GM13977 (cell line): ENCODE data around the gene SRRM3.
"Not testable (repeated sequence)": the region's sequence is repeated elsewhere in the genome, so short reads cannot be mapped to it uniquely, and the experiment has no call there.

Source experiments
- DNase-seq: peaks from one replicate; pipeline ENCODE4 v3.0.0; 2012; ENCODE audit warnings: low spot score
- CTCF ChIP-seq: IDR thresholded peaks from 2 replicates; pipeline ENCODE4 v1.5.1; 2012; ENCODE audit warnings: mild to moderate bottlenecking, control low read depth; ENCODE audit not compliant: insufficient read depth; ENCODE audit errors: extremely low read depth, missing control alignments
- in situ Hi-C: fragments of 300-500 bp; cut with MboI; formaldehyde crosslinking; loops from one replicate; pipeline ENCODE4 v1.12.0; 2022; ENCODE audit warnings: low sequenced_read_pairs, low pct_unique_long_range_greater_than_20kb, mixed read lengths, inconsistent platforms; ENCODE audit not compliant: unreplicated experiment

SRRM3 gene

GRCh38 chr7:76211216-76211615 is 9.5 kb downstream of the SRRM3 start:
- TF ChIP-seq CTCF: no peak
- in situ Hi-C loops: no loop called here

DNA sequence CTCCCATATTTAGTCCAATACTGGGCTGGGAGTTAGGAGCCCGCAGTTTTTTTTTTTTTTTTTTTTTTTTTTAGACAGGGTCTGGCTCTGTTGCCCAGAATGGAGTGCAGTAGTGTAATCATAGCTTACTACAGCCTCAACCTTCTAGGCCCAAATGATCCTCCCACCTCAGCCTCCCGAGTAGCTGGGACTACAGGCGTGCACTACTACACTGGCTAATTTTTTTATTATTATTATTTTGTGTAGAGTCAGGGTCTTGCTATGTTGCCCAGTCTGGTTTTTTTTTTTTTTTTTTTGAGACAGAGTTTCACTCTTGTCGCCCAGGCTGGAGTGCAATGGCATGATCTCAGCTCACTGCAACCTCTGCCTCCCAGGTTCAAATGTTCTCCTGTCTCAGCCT is 13.7 kb downstream of the SRRM3 start:
- DNase-seq, in situ Hi-C loops: not testable (repeated sequence)

More at GRCh38 chr7:76211216-76211615, 9.5 kb downstream of the SRRM3 start:
- no peak for DNase-seq

DNA sequence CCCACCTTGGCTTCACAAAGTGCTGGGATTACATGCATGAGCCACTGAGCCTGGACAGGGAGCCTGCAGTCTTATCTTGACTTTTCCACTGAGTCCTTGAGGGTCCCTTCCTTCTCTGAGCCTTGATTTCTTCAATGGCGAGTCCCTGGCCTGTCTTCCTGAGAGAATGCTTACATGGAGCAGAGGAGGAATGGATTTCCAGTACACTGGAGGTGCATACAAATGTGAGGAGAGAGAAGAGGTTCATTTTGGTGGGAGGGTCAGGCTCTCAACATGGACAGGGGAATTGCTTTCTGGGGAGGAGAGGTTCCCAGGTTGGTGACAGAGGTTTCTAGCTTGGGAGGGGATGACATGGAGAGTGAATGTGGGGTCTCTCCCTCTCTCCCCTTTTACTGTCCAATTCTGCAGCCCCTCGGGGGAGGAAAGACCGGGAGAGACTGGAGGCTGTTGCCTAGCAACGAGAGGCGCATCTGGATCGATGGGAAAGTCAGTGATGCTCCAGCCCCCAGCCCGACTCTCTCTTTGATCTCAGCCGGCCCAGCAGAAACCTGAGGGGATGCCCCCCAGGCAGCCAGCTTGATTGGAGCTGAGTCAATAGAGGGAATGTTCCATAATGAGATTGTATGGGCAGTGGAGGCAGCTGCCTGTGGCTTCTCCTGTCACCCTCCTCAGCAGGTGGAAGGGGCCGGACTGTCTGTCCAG is 14.8 kb downstream of the SRRM3 start:
- no peak for DNase-seq
- TF ChIP-seq CTCF: no peak
- in situ Hi-C loops: no loop called here

DNA sequence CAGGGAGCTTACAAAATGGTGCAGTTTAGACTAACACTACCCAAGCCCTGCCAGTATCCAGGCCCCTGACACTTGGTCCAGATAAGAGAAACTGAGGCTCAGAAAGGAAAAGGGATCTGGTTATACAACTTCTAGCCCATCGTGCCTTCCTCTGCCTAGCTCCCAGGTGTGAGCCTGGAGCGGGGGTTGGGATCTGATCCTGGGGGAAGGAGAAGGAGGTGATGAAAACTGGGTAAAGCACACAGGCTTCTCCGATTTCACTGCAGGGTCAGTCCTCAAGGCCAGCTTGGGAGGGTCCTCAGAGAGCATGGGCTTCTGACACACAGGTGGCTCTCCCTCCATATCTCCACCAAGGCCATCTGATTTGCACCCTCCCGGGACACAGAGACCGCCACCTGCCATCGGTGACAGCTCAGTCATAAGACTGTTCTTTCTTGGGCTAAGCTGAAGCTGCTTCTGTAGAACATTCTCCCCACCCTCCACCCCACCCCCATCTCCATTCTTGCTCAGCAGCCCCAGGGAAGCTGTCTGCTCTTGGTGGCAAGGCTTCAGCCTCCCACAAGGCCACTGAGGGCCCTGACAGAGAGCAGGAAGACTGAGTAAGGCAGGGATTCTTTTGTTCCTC is 16.4 kb downstream of the SRRM3 start:
- in situ Hi-C loops: no loop called here
- no peak for TF ChIP-seq CTCF
- no peak for DNase-seq

DNA sequence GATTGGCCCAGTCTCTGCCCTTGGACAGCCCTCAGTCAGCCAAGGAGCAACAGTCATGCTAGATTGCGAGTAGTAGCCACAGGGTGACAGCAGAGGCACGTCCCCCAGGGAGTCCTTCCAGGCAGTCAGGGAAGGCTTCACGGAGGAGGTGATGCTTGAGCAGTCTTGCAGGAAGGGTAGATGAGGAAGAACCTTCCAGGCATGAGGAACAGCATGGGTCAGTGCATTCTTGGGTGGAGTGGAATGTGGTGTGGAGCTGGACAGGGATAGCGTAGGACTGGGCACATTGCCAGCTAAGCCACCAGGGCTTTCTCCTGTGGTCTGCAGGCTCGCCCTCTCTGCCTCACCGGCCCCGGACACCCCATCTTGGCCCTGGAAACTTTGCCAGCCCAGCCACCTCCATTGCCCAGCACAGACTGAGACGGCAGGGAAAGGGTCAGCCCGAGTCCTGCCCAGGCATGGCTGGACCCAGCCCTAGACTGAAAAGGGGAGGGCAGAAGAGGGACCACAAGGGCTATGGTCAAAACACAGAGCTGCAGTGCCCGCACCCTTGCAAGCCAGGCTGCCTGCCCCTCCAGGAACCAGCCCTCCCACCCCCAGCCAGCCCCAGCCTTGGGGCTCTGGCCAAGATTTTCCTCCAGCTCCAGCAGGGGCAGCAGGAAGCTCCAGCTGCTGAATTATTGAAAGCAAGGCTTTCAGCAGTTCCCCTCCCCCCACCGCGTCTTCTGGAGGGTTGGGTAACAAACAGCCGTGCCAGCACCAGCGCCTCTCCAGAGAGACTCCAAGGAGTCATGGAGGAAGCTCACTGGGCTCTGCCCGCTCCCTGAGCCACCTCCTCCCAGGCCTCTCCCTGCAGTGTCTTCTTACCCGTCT is 18.7 kb downstream of the SRRM3 start:
- no peak for DNase-seq
- no peak for TF ChIP-seq CTCF
- in situ Hi-C loops: no loop called here

DNA sequence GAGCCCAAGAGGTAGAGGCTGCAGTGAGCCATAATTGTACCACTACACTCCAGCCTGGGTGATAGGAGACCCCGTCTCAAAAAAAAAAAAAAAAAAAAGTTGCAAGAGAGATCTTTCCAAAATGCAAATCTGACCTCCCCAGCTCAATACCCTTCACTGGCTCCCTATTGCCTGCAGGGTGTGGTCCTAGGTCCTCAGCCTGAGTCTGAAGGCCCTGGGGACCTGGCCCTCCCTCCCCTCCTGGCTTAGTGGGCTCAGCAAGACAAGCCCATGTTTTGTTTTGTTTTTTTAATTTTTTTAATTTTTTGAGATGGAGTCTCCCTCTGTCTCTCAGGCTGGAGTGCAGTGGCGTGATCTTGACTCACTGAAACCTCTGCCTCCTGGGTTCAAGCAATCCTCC is 20.6 kb downstream of the SRRM3 start:
- in situ Hi-C loops: no loop called here
- DNase-seq: no peak
- no peak for TF ChIP-seq CTCF

- no peak for DNase-seq
- TF ChIP-seq CTCF: no peak
- in situ Hi-C loops: no loop called here
These were observed 21.1 kb downstream of the SRRM3 start for GRCh38 chr7:76222839-76223238.
